Measurements from ENCODE around the gene NOL9.

Gene NOL9

GRCh38 chr1:6544831-6545230 lies 9.5 kb downstream of the NOL9 start:
- FAIRE-seq (no peak), DNase-seq (ENCODE audit: insufficient read length, low spot score) (no peak)
- no peak for TF ChIP-seq CTCF (IDR thresholded peaks at IDR 0.05; ENCODE audit: insufficient read depth, missing control alignments)

GRCh38 chr1:6538956-6539355 lies 15.4 kb downstream of the NOL9 start:
- FAIRE-seq (no peak), DNase-seq (ENCODE audit: insufficient read length, low spot score) (no peak)
- TF ChIP-seq CTCF (IDR thresholded peaks at IDR 0.05; ENCODE audit: insufficient read depth, missing control alignments), result no peak

- FAIRE-seq, result no peak
- TF ChIP-seq CTCF (IDR thresholded peaks at IDR 0.05; ENCODE audit: insufficient read depth, missing control alignments), result no peak
- DNase-seq (ENCODE audit: insufficient read length, low spot score), result no peak
Observed at GRCh38 chr1:6536291-6536690, 18.0 kb downstream of the NOL9 start.

GRCh38 chr1:6535214-6535613 lies 19.1 kb downstream of the NOL9 start:
- no peak for DNase-seq (ENCODE audit: insufficient read length, low spot score)
- no peak for FAIRE-seq
- TF ChIP-seq CTCF (IDR thresholded peaks at IDR 0.05; ENCODE audit: insufficient read depth, missing control alignments), result no peak

GRCh38 chr1:6534248-6534822 lies 20.0 kb downstream of the NOL9 start:
- DNase-seq (ENCODE audit: insufficient read length, low spot score) (no peak), FAIRE-seq (no peak)
- no peak for TF ChIP-seq CTCF (IDR thresholded peaks at IDR 0.05; ENCODE audit: insufficient read depth, missing control alignments)

GRCh38 chr1:6531996-6532395 lies 22.3 kb downstream of the NOL9 start:
- FAIRE-seq, result no peak
- no peak for TF ChIP-seq CTCF (IDR thresholded peaks at IDR 0.05; ENCODE audit: insufficient read depth, missing control alignments)
- DNase-seq (ENCODE audit: insufficient read length, low spot score), result no peak

GRCh38 chr1:6530504-6531160 lies 23.7 kb downstream of the NOL9 start:
- FAIRE-seq, result no peak
- no peak for DNase-seq (ENCODE audit: insufficient read length, low spot score)
- TF ChIP-seq CTCF (IDR thresholded peaks at IDR 0.05; ENCODE audit: insufficient read depth, missing control alignments), result no peak
